ENCODE results near the gene ATP5F1B. TPM values are rescaled to one million over a fixed set of nuclear protein-coding genes. Genes with fewer than 3 reads are reported as not detected.

The ATP5F1B gene
- total and polyA plus RNA-seq, 11 donors = 1,436 to 3,502 (median 2,716) TPM

DNA sequence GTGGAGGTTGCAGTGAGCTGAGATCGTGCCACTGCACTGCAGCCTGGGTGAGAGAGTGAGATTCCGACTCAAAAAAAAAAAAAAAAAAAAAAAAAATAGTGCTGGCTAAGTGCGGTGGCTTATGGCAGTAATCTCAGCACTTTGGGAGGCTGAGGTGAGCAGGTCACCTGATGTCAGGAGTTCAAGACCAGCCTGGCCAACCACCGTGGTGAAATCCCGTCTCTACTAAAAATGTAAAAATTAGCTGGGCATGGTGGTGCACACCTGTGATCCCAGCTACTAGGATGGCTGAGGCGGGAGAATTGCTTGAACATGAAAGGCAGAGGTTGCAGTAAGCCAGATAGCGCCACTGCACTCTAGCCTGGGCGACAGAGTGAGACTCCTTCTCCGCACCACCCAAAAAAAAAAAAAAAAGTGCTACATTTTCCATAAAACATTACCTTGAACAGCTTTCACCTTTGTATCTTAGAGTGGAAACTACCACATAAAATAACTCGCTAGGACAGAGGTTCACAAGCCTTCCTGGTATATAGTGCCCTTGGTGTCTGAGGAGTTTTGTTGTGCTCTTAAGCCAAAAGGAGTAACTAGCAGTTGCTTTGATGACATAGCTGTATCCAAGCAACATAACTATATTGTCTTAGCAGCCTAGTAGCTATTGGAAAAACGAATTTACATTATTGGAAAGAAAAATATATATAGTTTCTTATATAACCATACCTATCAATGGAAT lies 31.2 kb upstream of the ATP5F1B start:
- DNase-seq = no peak
- H3K27me3 ChIP-seq = no peaks in the 10 kb centered on the region
- 78 to 90% (median 80%) methylated on average over 11 of the region's 11 CpGs for WGBS, 4 donors
- H3K36me3 ChIP-seq = peaks cover 0 to 51% (median 21%) of the 10 kb centered on the region in 9 donors
- H3K4me1 ChIP-seq = peaks cover 0 to 68% (median 28%) of the 10 kb centered on the region in 12 donors
- no peak overlapping the region for H3K4me3 ChIP-seq
- H3K9me3 ChIP-seq = no peaks in the 10 kb centered on the region
- TF ChIP-seq, protein P1, sequence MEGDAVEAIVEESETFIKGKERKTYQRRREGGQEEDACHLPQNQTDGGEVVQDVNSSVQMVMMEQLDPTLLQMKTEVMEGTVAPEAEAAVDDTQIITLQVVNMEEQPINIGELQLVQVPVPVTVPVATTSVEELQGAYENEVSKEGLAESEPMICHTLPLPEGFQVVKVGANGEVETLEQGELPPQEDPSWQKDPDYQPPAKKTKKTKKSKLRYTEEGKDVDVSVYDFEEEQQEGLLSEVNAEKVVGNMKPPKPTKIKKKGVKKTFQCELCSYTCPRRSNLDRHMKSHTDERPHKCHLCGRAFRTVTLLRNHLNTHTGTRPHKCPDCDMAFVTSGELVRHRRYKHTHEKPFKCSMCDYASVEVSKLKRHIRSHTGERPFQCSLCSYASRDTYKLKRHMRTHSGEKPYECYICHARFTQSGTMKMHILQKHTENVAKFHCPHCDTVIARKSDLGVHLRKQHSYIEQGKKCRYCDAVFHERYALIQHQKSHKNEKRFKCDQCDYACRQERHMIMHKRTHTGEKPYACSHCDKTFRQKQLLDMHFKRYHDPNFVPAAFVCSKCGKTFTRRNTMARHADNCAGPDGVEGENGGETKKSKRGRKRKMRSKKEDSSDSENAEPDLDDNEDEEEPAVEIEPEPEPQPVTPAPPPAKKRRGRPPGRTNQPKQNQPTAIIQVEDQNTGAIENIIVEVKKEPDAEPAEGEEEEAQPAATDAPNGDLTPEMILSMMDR (IDR thresholded peaks at IDR 0.05) = no peak
- TF ChIP-seq POLR2A (IDR thresholded peaks at IDR 0.05) = no peak
- intact Hi-C loops (cut with DNase I) = no loop called here
- ATAC-seq = no peak
- H3K27ac ChIP-seq = no peak overlapping the region

DNA sequence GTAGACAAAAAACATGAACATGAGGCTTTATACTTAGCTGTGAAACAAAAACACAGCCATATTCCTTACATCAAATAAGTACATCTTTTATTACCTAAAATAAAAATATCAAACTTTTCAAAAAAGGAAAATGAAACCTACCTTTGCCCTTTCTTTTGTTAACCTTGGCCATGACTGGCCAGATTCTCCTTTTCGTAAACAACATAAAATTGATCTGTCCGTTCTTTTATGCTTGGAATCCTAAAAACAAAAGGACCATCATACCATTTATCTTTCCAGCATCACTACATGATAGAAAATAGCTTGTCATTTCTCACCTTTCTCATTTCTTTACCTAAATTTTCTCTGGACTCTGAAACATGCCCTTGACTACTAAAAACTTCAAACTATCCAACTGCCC lies 25.8 kb upstream of the ATP5F1B start:
- intact Hi-C loops (cut with DNase I) = no loop called here
- no peaks in the 10 kb centered on the region for H3K27me3 ChIP-seq
- H3K4me3 ChIP-seq = no peak overlapping the region
- H3K36me3 ChIP-seq = peaks cover 0 to 74% (median 63%) of the 10 kb centered on the region in 9 donors
- DNase-seq (no peak), ATAC-seq (no peak)
- WGBS, 4 donors = 93 to 95% (median 95%) methylated on average over 2 of the region's 2 CpGs
- no peak overlapping the region for H3K27ac ChIP-seq
- H3K9me3 ChIP-seq = no peaks in the 10 kb centered on the region
- H3K4me1 ChIP-seq = peaks cover 0 to 34% (median 7%) of the 10 kb centered on the region in 12 donors
- TF ChIP-seq POLR2A (IDR thresholded peaks at IDR 0.05) = no peak
- TF ChIP-seq, protein P1 (IDR thresholded peaks at IDR 0.05) = no peak

DNA sequence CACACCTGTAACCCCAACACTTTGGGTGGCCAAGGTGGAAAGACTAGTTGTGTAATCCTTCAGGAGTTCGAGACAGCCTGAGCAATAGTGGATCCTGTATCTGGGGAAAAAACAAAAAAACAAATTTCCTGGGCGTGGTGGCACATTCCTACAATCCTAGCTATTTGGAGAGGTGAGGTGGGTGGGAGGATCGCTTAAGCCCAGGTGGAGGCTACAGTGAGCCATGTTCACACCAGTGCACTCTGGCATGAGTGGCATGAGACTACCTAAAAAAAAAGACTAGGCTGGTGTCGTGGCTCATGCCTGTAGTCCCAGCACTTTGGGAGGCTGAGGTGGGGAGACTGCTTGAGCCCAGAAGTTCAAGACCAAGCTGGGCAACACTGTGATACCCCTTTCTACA lies 25.1 kb upstream of the ATP5F1B start:
- peaks cover 0 to 27% (median 6%) of the 10 kb centered on the region in 12 donors for H3K4me1 ChIP-seq
- no peaks in the 10 kb centered on the region for H3K9me3 ChIP-seq
- ATAC-seq (no peak), DNase-seq (no peak)
- intact Hi-C loops (cut with DNase I) = no loop called here
- H3K36me3 ChIP-seq = peaks cover 0 to 82% (median 70%) of the 10 kb centered on the region in 9 donors
- TF ChIP-seq POLR2A (IDR thresholded peaks at IDR 0.05) = no peak
- TF ChIP-seq, protein P1 (IDR thresholded peaks at IDR 0.05) = no peak
- H3K27me3 ChIP-seq = no peaks in the 10 kb centered on the region
- 77 to 86% (median 80%) methylated on average over 4 of the region's 4 CpGs for WGBS, 4 donors
- H3K27ac ChIP-seq = no peak overlapping the region
- no peak overlapping the region for H3K4me3 ChIP-seq

DNA sequence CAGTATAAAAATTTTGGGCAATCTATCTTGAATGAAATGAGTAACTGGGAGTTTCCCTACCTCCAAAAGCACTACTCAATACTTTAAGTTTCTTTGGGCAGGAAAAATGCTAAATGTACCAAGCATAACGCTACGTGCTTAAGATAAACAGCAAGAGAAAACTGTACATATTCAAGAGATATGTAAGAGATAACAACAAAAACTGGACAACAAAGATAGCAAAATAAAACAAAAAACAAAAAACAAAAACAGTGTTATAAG lies 22.3 kb upstream of the ATP5F1B start:
- no peak overlapping the region for H3K27ac ChIP-seq
- H3K36me3 ChIP-seq = peaks cover 0 to 100% (median 97%) of the 10 kb centered on the region in 9 donors
- no peaks in the 10 kb centered on the region for H3K9me3 ChIP-seq
- WGBS, 4 donors = 88 to 93% (median 91%) methylated on average over 2 of the region's 2 CpGs
- TF ChIP-seq POLR2A (IDR thresholded peaks at IDR 0.05) = no peak
- TF ChIP-seq, protein P1 (IDR thresholded peaks at IDR 0.05) = no peak
- no peaks in the 10 kb centered on the region for H3K27me3 ChIP-seq
- DNase-seq (no peak), ATAC-seq (no peak)
- no peak overlapping the region for H3K4me3 ChIP-seq
- intact Hi-C loops (cut with DNase I) = no loop called here
- H3K4me1 ChIP-seq = peaks cover 0 to 22% (median 2%) of the 10 kb centered on the region in 12 donors

Data from heart left ventricle (tissue), 16 donors.